GM18951 (cell line): Measurements from ENCODE around the gene FAM83B.
"Not testable (repeated sequence)": the region's sequence is repeated elsewhere in the genome, so short reads cannot be mapped to it uniquely, and the experiment has no call there.

Experiments
- POLR2A ChIP-seq: IDR thresholded peaks from 4 replicates; pipeline ENCODE4 v1.6.1; 2011; ENCODE audit warnings: mild to moderate bottlenecking; ENCODE audit not compliant: insufficient read length, insufficient read depth; ENCODE audit errors: extremely low read depth
- in situ Hi-C: fragments of 300-500 bp; cut with MboI; formaldehyde crosslinking; loops from one replicate; pipeline ENCODE4 v1.12.0; 2022; ENCODE audit warnings: low sequenced_read_pairs, mixed read lengths, inconsistent platforms; ENCODE audit not compliant: unreplicated experiment

FAM83B gene

GRCh38 chr6:54874349-54875048 is 27.9 kb downstream of the FAM83B start:
- in situ Hi-C loops = no loop called here
- TF ChIP-seq POLR2A = no peak

- in situ Hi-C loops = no loop called here
- TF ChIP-seq POLR2A = no peak
Measured at GRCh38 chr6:54875539-54875938, 29.0 kb downstream of the FAM83B start.

- in situ Hi-C loops = no loop called here
- no peak for TF ChIP-seq POLR2A
Measured at GRCh38 chr6:54876365-54876764, 29.8 kb downstream of the FAM83B start.

- TF ChIP-seq POLR2A = no peak
- in situ Hi-C loops = no loop called here
Measured at GRCh38 chr6:54876871-54877270, 30.3 kb downstream of the FAM83B start.

- in situ Hi-C loops = no loop called here
Measured at GRCh38 chr6:54877713-54878317, 31.2 kb downstream of the FAM83B start.

GRCh38 chr6:54878718-54879117 is 32.1 kb downstream of the FAM83B start:
- no peak for TF ChIP-seq POLR2A

More at GRCh38 chr6:54877713-54878317, 31.2 kb downstream of the FAM83B start:
- no peak for TF ChIP-seq POLR2A

GRCh38 chr6:54879188-54879985 is 32.8 kb downstream of the FAM83B start:
- in situ Hi-C loops = no loop called here
- no peak for TF ChIP-seq POLR2A

More at GRCh38 chr6:54878718-54879117, 32.1 kb downstream of the FAM83B start:
- in situ Hi-C loops = no loop called here

- no peak for TF ChIP-seq POLR2A
- in situ Hi-C loops = no loop called here
Measured at GRCh38 chr6:54881067-54881730, 34.6 kb downstream of the FAM83B start.

GRCh38 chr6:54881891-54882290 is 35.3 kb downstream of the FAM83B start:
- in situ Hi-C loops = not testable (repeated sequence)

GRCh38 chr6:54886932-54887584 is 40.5 kb downstream of the FAM83B start:
- TF ChIP-seq POLR2A = no peak
- in situ Hi-C loops = no loop called here

GRCh38 chr6:54891536-54891935 is 45.0 kb downstream of the FAM83B start:
- in situ Hi-C loops = no loop called here
- TF ChIP-seq POLR2A = no peak

- in situ Hi-C loops = no loop called here
- no peak for TF ChIP-seq POLR2A
Measured at GRCh38 chr6:54892831-54893230, 46.3 kb downstream of the FAM83B start.

- no peak for TF ChIP-seq POLR2A
- in situ Hi-C loops = no loop called here
Measured at GRCh38 chr6:54893818-54894217, 47.2 kb downstream of the FAM83B start.
